Prostate gland (tissue), 2 donors: ENCODE data around the gene SMAP2.

Experiments
- POLR2A ChIP-seq: fragments of 450-650 bp; IDR thresholded peaks from one replicate; pipeline ENCODE4 v1.6.1; 2016; ENCODE audit warnings: antibody characterized with exemption, mild to moderate bottlenecking
- TF ChIP-seq, protein P1 (sequence below), 4 experiments: fragments of 200-600 bp in 2 of 4; fragments of 450-650 bp in 2 of 4; sonication (generic) in 2 of 4; IDR thresholded peaks; 1 replicate in 3 of 4; 2 replicates in 1 of 4; pipeline ENCODE4 v1.5.1; 2016 to 2019; ENCODE audit warnings: antibody characterized with exemption in 4 of 4, mild to moderate bottlenecking in 2 of 4, moderate library complexity in 2 of 4

DNA sequence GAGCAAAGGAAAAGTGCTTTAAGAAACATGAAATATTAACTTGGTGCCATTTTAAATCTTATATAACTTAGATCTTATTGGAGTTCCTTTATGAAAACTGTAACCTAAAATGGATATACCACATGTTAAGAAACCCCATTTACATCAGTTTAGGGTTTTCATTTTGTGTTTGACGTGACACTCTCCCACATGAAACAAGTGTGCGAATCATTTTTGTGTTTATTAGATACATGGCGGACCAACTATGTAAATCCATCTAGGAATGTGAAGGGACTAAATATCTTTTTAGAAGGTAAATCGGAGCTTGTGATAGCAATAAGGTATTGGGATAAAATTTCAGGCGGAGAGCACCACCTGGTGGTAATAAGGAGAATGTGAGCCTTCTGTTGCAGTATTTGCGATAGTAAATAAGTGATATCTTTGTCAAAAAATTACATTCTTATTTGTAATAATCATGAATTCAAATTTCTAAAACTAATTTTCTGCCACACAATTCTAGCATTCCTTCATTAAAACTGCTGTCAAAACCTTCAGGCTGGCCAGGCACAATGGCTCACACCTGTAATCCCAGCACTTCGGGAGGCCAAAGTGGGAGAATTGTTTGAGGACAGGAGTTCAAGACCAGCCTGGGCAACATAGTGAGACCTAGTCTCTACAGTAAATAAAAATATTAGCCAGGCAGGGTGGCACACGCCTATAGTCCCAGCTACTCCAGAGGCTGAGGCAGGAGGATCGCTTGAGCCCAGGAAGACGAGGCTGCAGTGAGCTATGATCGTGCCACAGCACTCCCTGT is 31.3 kb downstream of the SMAP2 start:
- TF ChIP-seq, protein P1, sequence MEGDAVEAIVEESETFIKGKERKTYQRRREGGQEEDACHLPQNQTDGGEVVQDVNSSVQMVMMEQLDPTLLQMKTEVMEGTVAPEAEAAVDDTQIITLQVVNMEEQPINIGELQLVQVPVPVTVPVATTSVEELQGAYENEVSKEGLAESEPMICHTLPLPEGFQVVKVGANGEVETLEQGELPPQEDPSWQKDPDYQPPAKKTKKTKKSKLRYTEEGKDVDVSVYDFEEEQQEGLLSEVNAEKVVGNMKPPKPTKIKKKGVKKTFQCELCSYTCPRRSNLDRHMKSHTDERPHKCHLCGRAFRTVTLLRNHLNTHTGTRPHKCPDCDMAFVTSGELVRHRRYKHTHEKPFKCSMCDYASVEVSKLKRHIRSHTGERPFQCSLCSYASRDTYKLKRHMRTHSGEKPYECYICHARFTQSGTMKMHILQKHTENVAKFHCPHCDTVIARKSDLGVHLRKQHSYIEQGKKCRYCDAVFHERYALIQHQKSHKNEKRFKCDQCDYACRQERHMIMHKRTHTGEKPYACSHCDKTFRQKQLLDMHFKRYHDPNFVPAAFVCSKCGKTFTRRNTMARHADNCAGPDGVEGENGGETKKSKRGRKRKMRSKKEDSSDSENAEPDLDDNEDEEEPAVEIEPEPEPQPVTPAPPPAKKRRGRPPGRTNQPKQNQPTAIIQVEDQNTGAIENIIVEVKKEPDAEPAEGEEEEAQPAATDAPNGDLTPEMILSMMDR (IDR thresholded peaks at IDR 0.05) = peak; percentile 66 to 91 (median 84)
- no peak for TF ChIP-seq POLR2A
